Activated CD4-positive, alpha-beta T cell treated with anti-CD3 and anti-CD28 coated beads, Interleukin-2, amount 50 U/mL, for 4 hours (primary cell): ENCODE results near the gene TBC1D2.
"Not testable (repeated sequence)": the region's sequence is repeated elsewhere in the genome, so short reads cannot be mapped to it uniquely, and the experiment has no call there.

ENCODE experiments used
- DNase-seq, 2 experiments: peaks; one replicate each; pipeline ENCODE4 v3.0.0-alpha.2; 2020

TBC1D2 gene

GRCh38 chr9:98185021-98185567 lies 70.4 kb downstream of the TBC1D2 start:
- DNase-seq, result no peak

GRCh38 chr9:98184326-98184725 lies 71.1 kb downstream of the TBC1D2 start:
- no peak for DNase-seq

- DNase-seq, result no peak
Observed at GRCh38 chr9:98182889-98183599, 72.4 kb downstream of the TBC1D2 start.

- no peak for DNase-seq
Observed at GRCh38 chr9:98182069-98182820, 73.2 kb downstream of the TBC1D2 start.

- DNase-seq, result no peak
Observed at GRCh38 chr9:98181746-98182068, 73.7 kb downstream of the TBC1D2 start.

- no peak for DNase-seq
Observed at GRCh38 chr9:98180996-98181395, 74.5 kb downstream of the TBC1D2 start.

- DNase-seq, result no peak
Observed at GRCh38 chr9:98178874-98179850, 76.3 kb downstream of the TBC1D2 start.

- no peak for DNase-seq
Observed at GRCh38 chr9:98176391-98177259, 78.8 kb downstream of the TBC1D2 start.

- DNase-seq, result no peak
Observed at GRCh38 chr9:98175762-98176161, 79.7 kb downstream of the TBC1D2 start.

GRCh38 chr9:98175028-98175569 lies 80.3 kb downstream of the TBC1D2 start:
- DNase-seq, result no peak

GRCh38 chr9:98174502-98174918 lies 80.9 kb downstream of the TBC1D2 start:
- DNase-seq, result not testable (repeated sequence)

- no peak for DNase-seq
Observed at GRCh38 chr9:98173181-98173580, 82.3 kb downstream of the TBC1D2 start.

GRCh38 chr9:98172604-98173003 lies 82.8 kb downstream of the TBC1D2 start:
- DNase-seq, result no peak

GRCh38 chr9:98171176-98171925 lies 84.1 kb downstream of the TBC1D2 start:
- no peak for DNase-seq

- DNase-seq, result peak; percentile 13 to 15
Observed at GRCh38 chr9:98168941-98169488, 86.4 kb downstream of the TBC1D2 start.

- no peak for DNase-seq
Observed at GRCh38 chr9:98168153-98168780, 87.2 kb downstream of the TBC1D2 start.

GRCh38 chr9:98164912-98165311 lies 90.5 kb downstream of the TBC1D2 start:
- DNase-seq, result no peak

GRCh38 chr9:98162613-98163012 lies 92.8 kb downstream of the TBC1D2 start:
- no peak for DNase-seq

GRCh38 chr9:98161851-98162250 lies 93.6 kb downstream of the TBC1D2 start:
- no peak for DNase-seq

- DNase-seq, result no peak
Observed at GRCh38 chr9:98159790-98160189, 95.7 kb downstream of the TBC1D2 start.
